ENCODE measurements around the gene C1orf167.

DNA sequence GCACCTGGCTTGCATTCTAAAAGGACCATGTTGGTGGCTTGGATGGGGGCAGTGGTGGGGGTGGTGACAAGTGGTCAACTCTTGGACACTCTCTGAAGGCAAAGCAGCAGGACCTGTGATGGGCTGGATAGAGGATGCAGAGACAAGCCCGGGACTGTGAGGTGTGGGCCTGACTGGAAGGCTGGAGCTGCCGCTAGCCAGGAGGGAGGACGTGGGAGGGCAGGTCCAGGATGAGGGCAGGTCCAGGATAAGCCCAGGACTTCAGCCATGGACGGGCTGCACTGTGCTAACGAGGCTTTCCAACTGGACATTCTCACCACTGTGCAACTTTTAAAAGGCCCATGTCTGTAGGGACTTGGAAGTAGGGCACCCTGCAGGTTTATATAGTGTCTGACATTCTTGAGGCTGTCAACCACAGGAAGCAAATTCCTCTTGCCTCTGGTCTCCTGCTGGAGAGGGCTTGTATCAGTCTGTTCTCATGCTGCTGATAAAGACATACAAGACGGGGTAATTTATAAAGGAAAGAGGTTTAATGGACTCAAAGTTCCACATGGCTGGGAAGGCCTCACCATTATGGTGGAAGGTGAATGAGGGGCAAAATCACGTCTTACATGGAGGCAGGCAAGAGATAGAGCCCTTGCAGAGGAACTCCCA is 8.3 kb upstream of the C1orf167 start:
- TF ChIP-seq CTCF (IDR thresholded peaks at IDR 0.05 in 2 of 3, conservative IDR thresholded peaks at IDR 0.05 in 1 of 3; ENCODE audit: control insufficient read depth in 2 of 3, extremely low read depth in 1 of 3, insufficient read depth in 1 of 3, low read depth in 3 of 3, low read length in 3 of 3) (no peak), RELA (IDR thresholded peaks at IDR 0.05; ENCODE audit: borderline replicate concordance, partially characterized antibody) (no peak), EGR1 (IDR thresholded peaks at IDR 0.05; ENCODE audit: borderline replicate concordance in 1 of 2, low read depth in 2 of 2, low read length in 2 of 2) (no peak), HDAC2 (IDR thresholded peaks at IDR 0.05) (no peak), GABPA (IDR thresholded peaks at IDR 0.05; ENCODE audit: low read depth) (no peak), ZNF274 (IDR thresholded peaks at IDR 0.05; ENCODE audit: insufficient read depth, insufficient read length) (no peak), RCOR1 (conservative IDR thresholded peaks at IDR 0.05; ENCODE audit: low read depth, low read length) (no peak)
- TF ChIP-seq, protein P1, sequence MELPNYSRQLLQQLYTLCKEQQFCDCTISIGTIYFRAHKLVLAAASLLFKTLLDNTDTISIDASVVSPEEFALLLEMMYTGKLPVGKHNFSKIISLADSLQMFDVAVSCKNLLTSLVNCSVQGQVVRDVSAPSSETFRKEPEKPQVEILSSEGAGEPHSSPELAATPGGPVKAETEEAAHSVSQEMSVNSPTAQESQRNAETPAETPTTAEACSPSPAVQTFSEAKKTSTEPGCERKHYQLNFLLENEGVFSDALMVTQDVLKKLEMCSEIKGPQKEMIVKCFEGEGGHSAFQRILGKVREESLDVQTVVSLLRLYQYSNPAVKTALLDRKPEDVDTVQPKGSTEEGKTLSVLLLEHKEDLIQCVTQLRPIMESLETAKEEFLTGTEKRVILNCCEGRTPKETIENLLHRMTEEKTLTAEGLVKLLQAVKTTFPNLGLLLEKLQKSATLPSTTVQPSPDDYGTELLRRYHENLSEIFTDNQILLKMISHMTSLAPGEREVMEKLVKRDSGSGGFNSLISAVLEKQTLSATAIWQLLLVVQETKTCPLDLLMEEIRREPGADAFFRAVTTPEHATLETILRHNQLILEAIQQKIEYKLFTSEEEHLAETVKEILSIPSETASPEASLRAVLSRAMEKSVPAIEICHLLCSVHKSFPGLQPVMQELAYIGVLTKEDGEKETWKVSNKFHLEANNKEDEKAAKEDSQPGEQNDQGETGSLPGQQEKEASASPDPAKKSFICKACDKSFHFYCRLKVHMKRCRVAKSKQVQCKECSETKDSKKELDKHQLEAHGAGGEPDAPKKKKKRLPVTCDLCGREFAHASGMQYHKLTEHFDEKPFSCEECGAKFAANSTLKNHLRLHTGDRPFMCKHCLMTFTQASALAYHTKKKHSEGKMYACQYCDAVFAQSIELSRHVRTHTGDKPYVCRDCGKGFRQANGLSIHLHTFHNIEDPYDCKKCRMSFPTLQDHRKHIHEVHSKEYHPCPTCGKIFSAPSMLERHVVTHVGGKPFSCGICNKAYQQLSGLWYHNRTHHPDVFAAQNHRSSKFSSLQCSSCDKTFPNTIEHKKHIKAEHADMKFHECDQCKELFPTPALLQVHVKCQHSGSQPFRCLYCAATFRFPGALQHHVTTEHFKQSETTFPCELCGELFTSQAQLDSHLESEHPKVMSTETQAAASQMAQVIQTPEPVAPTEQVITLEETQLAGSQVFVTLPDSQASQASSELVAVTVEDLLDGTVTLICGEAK (IDR thresholded peaks at IDR 0.05; ENCODE audit: borderline replicate concordance): no peak
